HEK293T (cell line): ENCODE results near the gene NCLN.

Experiments
- ARNT ChIP-seq: fragments of 450-650 bp; IDR thresholded peaks from 2 replicates; pipeline ENCODE4 v1.6.1; 2017; ENCODE audit warnings: mild to moderate bottlenecking
- BHLHE40 ChIP-seq: fragments of 450-650 bp; IDR thresholded peaks from 2 replicates; pipeline ENCODE4 v1.6.1; 2016; ENCODE audit warnings: mild to moderate bottlenecking, moderate library complexity, borderline replicate concordance
- CTBP1 ChIP-seq: fragments of 450-650 bp; IDR thresholded peaks from 2 replicates; pipeline ENCODE4 v1.6.1; 2016; ENCODE audit warnings: borderline replicate concordance
- ELF4 ChIP-seq: fragments of 450-650 bp; IDR thresholded peaks from 2 replicates; pipeline ENCODE4 v1.6.1; 2017; ENCODE audit warnings: antibody characterized with exemption
- FOXK2 ChIP-seq: fragments of 450-650 bp; IDR thresholded peaks from 2 replicates; pipeline ENCODE4 v1.6.1; 2016; ENCODE audit warnings: mild to moderate bottlenecking
- FOXM1 ChIP-seq: fragments of 450-650 bp; IDR thresholded peaks from 2 replicates; pipeline ENCODE4 v1.6.1; 2017; ENCODE audit warnings: mild to moderate bottlenecking, borderline replicate concordance
- LEF1 ChIP-seq: fragments of 450-650 bp; IDR thresholded peaks from 2 replicates; pipeline ENCODE4 v1.6.1; 2017; ENCODE audit warnings: mild to moderate bottlenecking, borderline replicate concordance
- PKNOX1 ChIP-seq: fragments of 450-650 bp; IDR thresholded peaks from 2 replicates; pipeline ENCODE4 v1.6.1; 2016
- TARDBP ChIP-seq: fragments of 450-650 bp; IDR thresholded peaks from 2 replicates; pipeline ENCODE4 v1.6.1; 2016

GRCh38 chr19:3225677-3226093, 40.0 kb downstream of the NCLN start:
- TF ChIP-seq BHLHE40 (no peak), TARDBP (no peak), CTBP1 (no peak), FOXM1 (no peak), LEF1 (no peak), ELF4 (no peak), ARNT (no peak), PKNOX1 (no peak), FOXK2 (no peak)
